Measurements from ENCODE around the gene GIT2.

- TF ChIP-seq JUND (CRISPR knock-in tag; IDR thresholded peaks at IDR 0.05) (no peak), RAD21 (CRISPR knock-in tag; IDR thresholded peaks at IDR 0.05) (no peak), NFKBIZ (CRISPR knock-in tag; IDR thresholded peaks at IDR 0.05) (no peak), NRL (CRISPR knock-in tag; IDR thresholded peaks at IDR 0.05; ENCODE audit: borderline replicate concordance) (no peak), EP300 (IDR thresholded peaks at IDR 0.05; ENCODE audit: low read depth in 2 of 2, low read length in 2 of 2) (no peak), EP300 (CRISPR knock-in tag; IDR thresholded peaks at IDR 0.05; ENCODE audit: borderline replicate concordance) (no peak), PREB (CRISPR knock-in tag; IDR thresholded peaks at IDR 0.05) (no peak), ZNF550 (CRISPR knock-in tag; IDR thresholded peaks at IDR 0.05; ENCODE audit: borderline replicate concordance) (no peak), ZNF101 (CRISPR knock-in tag; IDR thresholded peaks at IDR 0.05; ENCODE audit: borderline replicate concordance, low read depth) (no peak)
These were observed 1.2 kb upstream of the GIT2 start for GRCh38 chr12:109997393-109997792.

Data from HepG2 (cell line).